Stimulated activated CD4-positive, alpha-beta T cell treated with anti-CD3 and anti-CD28 coated beads, Interleukin-4, amount 100 ng/mL, for 1 hour (primary cell): ENCODE data around the gene ATE1.

Experiments
- DNase-seq: peaks from one replicate; pipeline ENCODE4 v3.0.0-alpha.2; 2020

The ATE1 gene

GRCh38 chr10:121864653-121865052 lies 63.2 kb downstream of the ATE1 start:
- DNase-seq = no peak

- DNase-seq = no peak
Measured at GRCh38 chr10:121864168-121864567, 63.7 kb downstream of the ATE1 start.

GRCh38 chr10:121862649-121863048 lies 65.2 kb downstream of the ATE1 start:
- no peak for DNase-seq

- DNase-seq = no peak
Measured at GRCh38 chr10:121862042-121862441, 65.8 kb downstream of the ATE1 start.

GRCh38 chr10:121860810-121861209 lies 67.0 kb downstream of the ATE1 start:
- no peak for DNase-seq

GRCh38 chr10:121854809-121855445 lies 72.9 kb downstream of the ATE1 start:
- no peak for DNase-seq

- DNase-seq = no peak
Measured at GRCh38 chr10:121853950-121854349, 73.9 kb downstream of the ATE1 start.

- DNase-seq = no peak
Measured at GRCh38 chr10:121851786-121852185, 76.0 kb downstream of the ATE1 start.

GRCh38 chr10:121848082-121848481 lies 79.7 kb downstream of the ATE1 start:
- no peak for DNase-seq

- DNase-seq = no peak
Measured at GRCh38 chr10:121846555-121846954, 81.3 kb downstream of the ATE1 start.

- DNase-seq = no peak
Measured at GRCh38 chr10:121845044-121845784, 82.6 kb downstream of the ATE1 start.

GRCh38 chr10:121844537-121844936 lies 83.3 kb downstream of the ATE1 start:
- DNase-seq = no peak

GRCh38 chr10:121843379-121843778 lies 84.5 kb downstream of the ATE1 start:
- no peak for DNase-seq

- DNase-seq = no peak
Measured at GRCh38 chr10:121841862-121842261, 86.0 kb downstream of the ATE1 start.

- no peak for DNase-seq
Measured at GRCh38 chr10:121838931-121839330, 88.9 kb downstream of the ATE1 start.

GRCh38 chr10:121838149-121838548 lies 89.7 kb downstream of the ATE1 start:
- DNase-seq = no peak

- DNase-seq = no peak
Measured at GRCh38 chr10:121836171-121836570, 91.7 kb downstream of the ATE1 start.

- DNase-seq = no peak
Measured at GRCh38 chr10:121835376-121835775, 92.5 kb downstream of the ATE1 start.

- no peak for DNase-seq
Measured at GRCh38 chr10:121834757-121835156, 93.1 kb downstream of the ATE1 start.

GRCh38 chr10:121833387-121833786 lies 94.4 kb downstream of the ATE1 start:
- DNase-seq = no peak

GRCh38 chr10:121832647-121833046 lies 95.2 kb downstream of the ATE1 start:
- no peak for DNase-seq

- DNase-seq = no peak
Measured at GRCh38 chr10:121831777-121832176, 96.1 kb downstream of the ATE1 start.

GRCh38 chr10:121831237-121831636 lies 96.6 kb downstream of the ATE1 start:
- DNase-seq = no peak

GRCh38 chr10:121830101-121830500 lies 97.7 kb downstream of the ATE1 start:
- no peak for DNase-seq

- DNase-seq = no peak
Measured at GRCh38 chr10:121828045-121828444, 99.8 kb downstream of the ATE1 start.
